Measurements from ENCODE around the gene ANKRD33B. TPM values are rescaled to one million over a fixed set of nuclear protein-coding genes. Genes with fewer than 3 reads are reported as not detected.

Gene ANKRD33B
- total RNA-seq, 2 donors from 2014 or later = 4.1 to 7.4 TPM

DNA sequence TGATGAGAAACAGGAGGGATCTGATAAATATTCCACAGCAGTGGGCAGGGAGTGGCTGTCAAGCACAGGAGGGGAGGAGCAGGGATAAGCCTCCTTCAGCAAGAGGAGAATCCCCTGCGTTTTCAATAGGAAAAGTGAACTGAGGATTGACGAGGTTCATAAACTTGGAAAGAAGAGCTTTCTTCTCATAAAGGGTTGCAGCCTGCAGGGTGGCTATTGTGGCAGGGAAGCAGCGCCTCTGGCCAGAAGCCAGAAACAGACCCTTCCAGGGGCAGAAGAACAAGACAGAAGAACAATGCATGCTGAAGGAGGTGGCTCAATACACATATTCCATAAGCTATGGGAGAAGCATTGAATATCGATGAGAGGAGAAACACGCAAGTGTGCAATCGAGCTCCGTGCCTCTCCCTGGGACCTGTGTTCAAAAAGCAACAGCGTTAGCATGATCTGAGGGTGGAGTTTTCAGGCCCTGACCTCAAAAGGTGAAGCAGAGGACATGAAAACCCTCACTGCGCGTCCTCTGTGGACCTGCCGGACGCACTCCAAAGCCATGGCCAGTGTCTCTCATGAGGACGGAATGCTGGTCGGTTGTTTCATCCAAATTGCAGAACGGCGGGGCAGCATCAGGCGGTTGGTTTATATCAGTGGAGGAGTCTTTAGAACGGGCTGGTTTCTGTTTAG, 67.6 kb downstream of the ANKRD33B start:
- Histone ChIP-seq H3K36me3 (no peaks in the 10 kb centered on the region), H3K27ac (no peak overlapping the region), H3K27me3 (replicated peaks; ENCODE audit: insufficient read depth) (no peaks in the 10 kb centered on the region), H3K4me3 (no peak overlapping the region), H3K9me3 (no peaks in the 10 kb centered on the region), H3K4me1 (replicated peaks) (peaks cover 9% of the 10 kb centered on the region)
- TF ChIP-seq POLR2AphosphoS5 (IDR thresholded peaks at IDR 0.05) (no peak), POLR2A (IDR thresholded peaks at IDR 0.05) (no peak)
- TF ChIP-seq, protein P1, sequence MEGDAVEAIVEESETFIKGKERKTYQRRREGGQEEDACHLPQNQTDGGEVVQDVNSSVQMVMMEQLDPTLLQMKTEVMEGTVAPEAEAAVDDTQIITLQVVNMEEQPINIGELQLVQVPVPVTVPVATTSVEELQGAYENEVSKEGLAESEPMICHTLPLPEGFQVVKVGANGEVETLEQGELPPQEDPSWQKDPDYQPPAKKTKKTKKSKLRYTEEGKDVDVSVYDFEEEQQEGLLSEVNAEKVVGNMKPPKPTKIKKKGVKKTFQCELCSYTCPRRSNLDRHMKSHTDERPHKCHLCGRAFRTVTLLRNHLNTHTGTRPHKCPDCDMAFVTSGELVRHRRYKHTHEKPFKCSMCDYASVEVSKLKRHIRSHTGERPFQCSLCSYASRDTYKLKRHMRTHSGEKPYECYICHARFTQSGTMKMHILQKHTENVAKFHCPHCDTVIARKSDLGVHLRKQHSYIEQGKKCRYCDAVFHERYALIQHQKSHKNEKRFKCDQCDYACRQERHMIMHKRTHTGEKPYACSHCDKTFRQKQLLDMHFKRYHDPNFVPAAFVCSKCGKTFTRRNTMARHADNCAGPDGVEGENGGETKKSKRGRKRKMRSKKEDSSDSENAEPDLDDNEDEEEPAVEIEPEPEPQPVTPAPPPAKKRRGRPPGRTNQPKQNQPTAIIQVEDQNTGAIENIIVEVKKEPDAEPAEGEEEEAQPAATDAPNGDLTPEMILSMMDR (IDR thresholded peaks at IDR 0.05) = no peak
- WGBS = 85% methylated on average over 18 of the region's 18 CpGs
- intact Hi-C loops (cut with DNase I) = no loop called here
- no peak for DNase-seq (ENCODE audit: low spot score)

DNA sequence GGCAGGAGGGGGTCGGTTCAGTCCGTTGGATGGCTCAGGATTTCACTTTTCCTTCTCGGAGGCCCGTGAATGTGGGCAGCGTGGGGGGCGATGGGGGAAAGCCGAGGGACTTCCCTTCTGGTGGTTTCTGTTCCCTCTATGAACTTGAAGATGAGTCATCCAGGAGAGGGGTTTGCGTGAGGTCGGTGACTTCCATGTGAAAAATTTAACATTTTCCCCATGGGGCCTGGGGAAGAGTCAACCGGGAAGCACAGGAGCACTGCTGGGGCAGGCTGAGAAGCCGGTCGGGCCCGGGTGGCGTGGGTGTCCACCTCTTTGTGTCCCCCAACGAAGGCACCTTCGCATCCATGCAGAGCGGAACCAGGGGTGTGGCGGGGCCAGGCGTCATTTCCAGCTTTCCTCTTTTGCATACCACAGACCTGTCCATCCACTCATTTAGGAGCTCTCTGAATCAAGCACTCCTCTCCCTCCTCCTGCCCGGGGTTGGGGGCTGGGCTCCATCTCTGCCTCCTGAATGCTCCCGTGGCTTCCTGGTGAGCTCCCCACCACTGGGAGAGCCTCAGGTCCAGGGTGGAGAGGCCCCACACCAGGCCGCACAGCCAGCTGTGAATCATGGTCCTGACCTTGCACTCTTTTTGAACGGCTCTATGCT, 68.4 kb downstream of the ANKRD33B start:
- TF ChIP-seq POLR2A (IDR thresholded peaks at IDR 0.05) (no peak), POLR2AphosphoS5 (IDR thresholded peaks at IDR 0.05) (no peak)
- TF ChIP-seq, protein P1 (IDR thresholded peaks at IDR 0.05) = no peak
- intact Hi-C loops (cut with DNase I) = no loop called here
- no peaks in the 10 kb centered on the region for H3K9me3 ChIP-seq
- H3K27ac ChIP-seq = no peak overlapping the region
- H3K27me3 ChIP-seq (replicated peaks; ENCODE audit: insufficient read depth) = no peaks in the 10 kb centered on the region
- WGBS = 78% methylated on average over 23 of the region's 23 CpGs
- H3K36me3 ChIP-seq = no peaks in the 10 kb centered on the region
- peaks cover 3% of the 10 kb centered on the region for H3K4me1 ChIP-seq (replicated peaks)
- H3K4me3 ChIP-seq = no peak overlapping the region
- no peak for DNase-seq (ENCODE audit: low spot score)

DNA sequence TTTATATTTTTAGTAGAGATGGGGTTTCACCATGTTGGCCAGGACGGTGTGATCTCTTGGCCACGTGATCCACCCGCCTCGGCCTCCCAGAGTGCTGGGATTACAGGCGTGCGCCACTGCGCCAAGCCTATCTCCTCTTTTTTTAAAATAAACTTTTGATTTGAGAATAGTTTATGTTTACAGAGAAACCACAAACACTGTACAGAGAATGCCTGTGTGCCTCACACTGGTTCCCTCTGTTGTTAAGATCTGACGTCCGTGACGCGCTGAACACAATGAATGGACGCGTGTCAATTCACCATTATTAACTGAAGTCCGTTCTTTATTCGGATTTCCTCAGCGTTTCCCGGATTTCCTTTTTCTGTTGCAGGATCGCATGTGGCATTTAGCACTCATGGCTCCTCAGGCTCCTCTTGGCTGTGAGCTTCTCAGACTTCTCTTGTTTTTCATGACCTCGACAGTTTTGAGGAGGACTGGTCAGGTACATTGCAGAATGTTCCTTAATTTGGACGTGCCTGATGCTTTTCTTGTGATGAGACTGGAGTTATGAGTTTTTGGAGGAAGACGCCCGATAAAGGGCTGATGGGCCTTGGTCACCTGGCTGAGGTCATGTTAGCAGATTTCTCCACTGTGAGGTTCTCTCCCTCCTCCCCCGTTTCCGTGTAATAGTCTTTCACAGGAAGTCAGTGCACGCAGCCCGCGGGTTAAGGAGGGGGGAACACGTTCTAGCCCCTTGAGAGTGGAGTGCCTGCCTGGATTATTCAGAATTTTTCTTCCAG, 69.6 kb downstream of the ANKRD33B start:
- Histone ChIP-seq H3K4me1 (replicated peaks) (no peaks in the 10 kb centered on the region), H3K36me3 (no peaks in the 10 kb centered on the region), H3K27ac (no peak overlapping the region), H3K4me3 (no peak overlapping the region), H3K27me3 (replicated peaks; ENCODE audit: insufficient read depth) (no peaks in the 10 kb centered on the region), H3K9me3 (no peaks in the 10 kb centered on the region)
- no peak for TF ChIP-seq POLR2A (IDR thresholded peaks at IDR 0.05)
- TF ChIP-seq POLR2AphosphoS5 (IDR thresholded peaks at IDR 0.05) = no peak
- TF ChIP-seq, protein P1 (IDR thresholded peaks at IDR 0.05) = no peak
- 81% methylated on average over 28 of the region's 28 CpGs for WGBS
- DNase-seq (ENCODE audit: low spot score) = no peak
- intact Hi-C loops (cut with DNase I) = no loop called here

DNA sequence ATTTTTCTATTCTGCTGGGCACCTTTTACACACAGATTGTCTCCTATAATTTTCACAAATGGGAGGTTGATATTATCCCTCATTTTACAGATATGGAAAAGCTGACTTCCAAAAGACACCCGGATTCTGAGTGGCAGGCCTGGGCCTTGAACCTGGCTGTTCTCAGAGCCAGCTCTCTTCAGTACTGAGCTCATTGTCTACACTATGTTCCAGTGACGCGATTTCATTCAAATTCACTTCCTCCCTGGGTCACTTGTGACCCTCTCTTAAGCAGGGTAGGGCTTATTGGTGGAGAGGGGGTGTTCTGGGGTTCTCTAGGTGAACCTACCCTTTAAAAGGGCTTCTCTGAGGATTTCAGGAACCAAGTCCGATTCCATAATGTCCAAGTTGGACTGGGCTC, 70.2 kb downstream of the ANKRD33B start:
- no peaks in the 10 kb centered on the region for H3K36me3 ChIP-seq
- no peak for DNase-seq (ENCODE audit: low spot score)
- WGBS = 84% methylated on average over 4 of the region's 4 CpGs
- H3K4me1 ChIP-seq (replicated peaks) = no peaks in the 10 kb centered on the region
- TF ChIP-seq, protein P1 (IDR thresholded peaks at IDR 0.05) = no peak
- TF ChIP-seq POLR2AphosphoS5 (IDR thresholded peaks at IDR 0.05) (no peak), POLR2A (IDR thresholded peaks at IDR 0.05) (no peak)
- H3K27ac ChIP-seq = no peak overlapping the region
- H3K27me3 ChIP-seq (replicated peaks; ENCODE audit: insufficient read depth) = no peaks in the 10 kb centered on the region
- H3K9me3 ChIP-seq = no peaks in the 10 kb centered on the region
- H3K4me3 ChIP-seq = no peak overlapping the region
- intact Hi-C loops (cut with DNase I) = no loop called here
